Psoas muscle (tissue), 8 donors: ENCODE measurements around the gene DOP1B. TPM values are rescaled to one million over a fixed set of nuclear protein-coding genes. Genes with fewer than 3 reads are reported as not detected.
A peak's percentile ranks its signal among the peaks of the same experiment; 100 is the strongest.

ENCODE experiments used
- ATAC-seq, 4 donors: fragments of 200-7000 bp; cut with Tn5 transposase; one replicate each; pipeline ENCODE4 v1.9.1; 2020; ENCODE audit warnings: moderate library complexity in 3 of 4, mild to moderate bottlenecking in 2 of 4
- DNase-seq, 2 donors: peaks; one replicate each; pipeline ENCODE4 v3.0.0-alpha.2; 2020
- H3K27ac ChIP-seq: fragments of 200-600 bp; one replicate; pipeline ENCODE4 v1.8.0; 2022
- H3K27me3 ChIP-seq, 3 donors: fragments of 200-600 bp in 1 of 3; one replicate each; pipeline versions ENCODE4 v1.6.1 to v1.8.0; 2013 to 2022; ENCODE audit warnings: low read length in 2 of 3, mild to moderate bottlenecking in 2 of 3, moderate library complexity in 1 of 3; ENCODE audit not compliant: insufficient read depth in 3 of 3
- H3K36me3 ChIP-seq, 2 donors: fragments of 200-600 bp in 1 of 2; one replicate each; pipeline versions ENCODE4 v1.6.1 to v1.8.0; 2013 to 2022; ENCODE audit warnings: low read depth in 1 of 2, mild to moderate bottlenecking in 1 of 2, moderate library complexity in 1 of 2; ENCODE audit not compliant: insufficient read depth in 1 of 2
- H3K4me1 ChIP-seq: fragments of 200-600 bp; one replicate; pipeline ENCODE4 v1.8.0; 2022
- H3K4me3 ChIP-seq: fragments of 200-600 bp; one replicate; pipeline ENCODE4 v1.8.0; 2022; ENCODE audit warnings: mild to moderate bottlenecking
- H3K9me3 ChIP-seq: fragments of 200-600 bp; one replicate; pipeline ENCODE4 v1.8.0; 2022
- WGBS, 3 donors: extraction: QIAGEN DNeasy Blood & Tissue Kit; methylation state at CpG; one replicate each; pipeline versions ENCODE4 v1.1.6 to v1.1.7; 2013; 5-methylcytosine and 5-hydroxymethylcytosine counted together
- intact Hi-C, 2 donors: fragments of 100-400 bp; cut with DNase I; formaldehyde crosslinking; loops; one replicate each; pipeline versions ENCODE4 v1.11.0 to v1.14.2; 2022
- polyA plus RNA-seq, 3 donors: library from polyadenylated mRNA; stranded (reverse); fragments of 200-250 nt; gene quantifications; one replicate each; pipeline ENCODE4 v1.2.3, GENCODE V29; 2013
- total RNA-seq, 4 donors: library from RNA; stranded (reverse); fragmentation: NEBNext Ultra II Directional in 2 of 4; extraction: Animal tissue kit (Norgen Biotek cat#: 25700) in 2 of 4; gene quantifications; one replicate each; pipeline versions ENCODE4 v1.2.1 to v1.2.4, GENCODE V29; 2021 to 2023
- TF ChIP-seq, protein P1 (sequence below): fragments of 200-600 bp; IDR thresholded peaks from one replicate; pipeline ENCODE4 v1.8.0; 2022; ENCODE audit warnings: antibody characterized with exemption
- donor health status: healthy with polysubstance abuse.
- donor health status: DM: no; HTN: no; CAD: no; lungs with moderate emphysema.
- donor health status: Bipolar disorder and iron deficiency.
- donor health status: healthy.
- donor health status: DM: yes; HTN: yes; CAD: no.
- donor health status: DM: no; HTN: no; CAD: no.
- donor health status: DM: no; HTN: no; CAD: no.
- donor health status: DM: yes; HTN: yes; CAD: no.

Gene DOP1B
- total and polyA plus RNA-seq, 7 donors, result 3.1 to 20.7 (median 12.8) TPM

DNA sequence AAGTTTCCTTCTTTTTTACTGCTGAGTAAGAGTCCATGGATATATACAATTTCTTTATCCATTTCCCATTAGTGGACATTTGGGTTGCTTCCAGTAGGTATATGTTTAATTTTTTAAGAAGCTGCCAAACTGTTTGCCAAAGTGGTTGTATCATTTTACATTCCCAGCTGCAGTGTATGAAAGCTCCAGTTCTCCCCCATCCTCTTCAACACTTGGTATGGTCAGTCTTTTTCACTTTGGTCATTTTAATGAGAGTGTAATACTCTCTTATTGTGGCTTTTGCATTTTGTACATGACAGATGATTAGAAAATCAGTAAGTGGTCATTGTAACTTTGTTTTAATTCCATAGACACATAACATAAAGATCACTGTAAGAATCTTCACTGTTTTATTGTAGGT is 22.5 kb downstream of the DOP1B start:
- Histone ChIP-seq H3K36me3 (no peaks in the 10 kb centered on the region), H3K27ac (no peak overlapping the region), H3K4me1 (no peaks in the 10 kb centered on the region), H3K27me3 (no peaks in the 10 kb centered on the region), H3K9me3 (peaks cover 3% of the 10 kb centered on the region), H3K4me3 (no peak overlapping the region)
- intact Hi-C loops, result no loop called here
- ATAC-seq, result no peak
- no peak for DNase-seq
- TF ChIP-seq, protein P1, sequence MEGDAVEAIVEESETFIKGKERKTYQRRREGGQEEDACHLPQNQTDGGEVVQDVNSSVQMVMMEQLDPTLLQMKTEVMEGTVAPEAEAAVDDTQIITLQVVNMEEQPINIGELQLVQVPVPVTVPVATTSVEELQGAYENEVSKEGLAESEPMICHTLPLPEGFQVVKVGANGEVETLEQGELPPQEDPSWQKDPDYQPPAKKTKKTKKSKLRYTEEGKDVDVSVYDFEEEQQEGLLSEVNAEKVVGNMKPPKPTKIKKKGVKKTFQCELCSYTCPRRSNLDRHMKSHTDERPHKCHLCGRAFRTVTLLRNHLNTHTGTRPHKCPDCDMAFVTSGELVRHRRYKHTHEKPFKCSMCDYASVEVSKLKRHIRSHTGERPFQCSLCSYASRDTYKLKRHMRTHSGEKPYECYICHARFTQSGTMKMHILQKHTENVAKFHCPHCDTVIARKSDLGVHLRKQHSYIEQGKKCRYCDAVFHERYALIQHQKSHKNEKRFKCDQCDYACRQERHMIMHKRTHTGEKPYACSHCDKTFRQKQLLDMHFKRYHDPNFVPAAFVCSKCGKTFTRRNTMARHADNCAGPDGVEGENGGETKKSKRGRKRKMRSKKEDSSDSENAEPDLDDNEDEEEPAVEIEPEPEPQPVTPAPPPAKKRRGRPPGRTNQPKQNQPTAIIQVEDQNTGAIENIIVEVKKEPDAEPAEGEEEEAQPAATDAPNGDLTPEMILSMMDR, result no peak

DNA sequence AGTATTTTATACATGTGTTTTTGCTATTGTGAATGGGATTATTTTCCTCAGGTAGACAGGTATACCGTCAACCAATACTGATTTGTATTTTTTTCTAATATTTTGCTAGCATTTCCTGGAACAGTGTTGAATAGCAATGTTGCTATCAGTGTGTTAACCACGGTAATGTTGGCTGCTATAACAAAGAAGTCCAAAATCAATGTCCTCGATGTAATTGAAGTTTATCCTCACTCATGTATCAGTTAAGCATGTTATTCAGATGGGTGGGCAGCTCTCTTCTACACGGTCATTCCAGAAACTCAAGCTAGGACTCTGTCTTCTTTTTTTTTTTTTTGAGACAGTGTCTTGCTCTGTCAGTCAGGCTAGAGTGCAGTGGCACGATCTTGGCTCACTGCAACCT is 24.3 kb downstream of the DOP1B start:
- no peaks in the 10 kb centered on the region for H3K27me3 ChIP-seq
- TF ChIP-seq, protein P1, result no peak
- no peak overlapping the region for H3K4me3 ChIP-seq
- ATAC-seq (no peak), DNase-seq (no peak)
- no peak overlapping the region for H3K27ac ChIP-seq
- H3K36me3 ChIP-seq, result peaks cover 0 to 3% of the 10 kb centered on the region in 2 donors
- no peaks in the 10 kb centered on the region for H3K4me1 ChIP-seq
- peaks cover 3% of the 10 kb centered on the region for H3K9me3 ChIP-seq
- 95 to 99% (median 95%) methylated on average over 5 of the region's 5 CpGs for WGBS, 3 donors
- intact Hi-C loops, result no loop called here

DNA sequence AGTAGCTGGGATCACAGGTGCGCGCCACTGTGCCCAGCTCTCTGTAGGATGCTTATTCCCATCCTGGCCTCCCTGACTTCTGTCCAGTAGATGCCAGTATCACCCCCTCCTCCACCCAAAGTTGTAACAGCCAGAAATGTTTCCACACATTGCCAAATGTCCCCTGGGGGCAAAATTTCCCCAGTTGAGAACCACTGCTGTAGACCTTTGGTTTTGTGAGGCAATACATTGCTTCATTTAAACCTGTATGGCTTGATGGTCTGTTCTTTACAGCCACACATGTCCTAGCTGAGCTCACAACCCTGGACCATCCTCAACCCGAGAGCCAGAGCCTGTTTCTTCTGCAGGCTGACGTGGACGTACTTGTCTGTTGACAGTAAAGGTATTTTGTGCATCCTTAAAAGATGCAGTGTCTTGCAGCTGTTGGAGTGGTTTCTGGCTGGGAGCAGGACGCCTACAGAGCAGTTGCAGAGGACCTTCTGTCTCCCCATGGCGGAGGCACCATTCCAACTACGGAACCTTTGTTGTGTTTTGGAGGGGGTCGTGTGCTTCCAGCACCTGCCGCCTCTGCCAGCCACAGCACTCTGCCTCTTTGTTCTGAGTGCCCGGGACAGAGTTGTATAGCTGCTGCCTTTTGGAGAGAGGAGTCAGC is 26.6 kb downstream of the DOP1B start:
- DNase-seq (peak in 1 of 2 donors; percentile 14), ATAC-seq (no peak)
- Histone ChIP-seq H3K4me1 (peaks cover 6% of the 10 kb centered on the region), H3K27ac (no peak overlapping the region), H3K27me3 (no peaks in the 10 kb centered on the region), H3K36me3 (peaks cover 0 to 3% of the 10 kb centered on the region in 2 donors), H3K4me3 (no peak overlapping the region), H3K9me3 (peaks cover 3% of the 10 kb centered on the region)
- 72 to 75% (median 73%) methylated on average over 11 of the region's 11 CpGs for WGBS, 3 donors
- TF ChIP-seq, protein P1, result no peak
- intact Hi-C loops, result no loop called here

DNA sequence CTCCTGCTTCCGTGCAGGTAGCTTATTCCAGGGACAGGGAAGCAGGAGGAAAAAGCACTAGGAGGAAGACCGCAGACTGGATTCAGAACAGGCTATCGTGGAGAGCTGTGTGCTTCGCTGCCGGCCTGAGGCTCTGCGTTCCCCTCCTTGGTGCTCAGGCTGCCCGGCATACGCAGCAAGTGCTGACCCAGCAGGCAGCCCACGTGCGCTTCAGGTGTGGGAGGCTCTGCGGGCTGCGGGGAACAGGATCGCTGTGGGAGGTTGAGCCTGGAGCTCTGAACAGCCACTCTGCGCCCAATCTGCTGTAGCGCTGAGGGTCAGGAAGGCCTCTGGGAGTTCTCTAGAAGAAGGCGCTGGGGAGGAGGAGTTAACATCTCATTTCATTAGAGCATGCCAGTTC is 27.9 kb downstream of the DOP1B start:
- H3K36me3 ChIP-seq, result peaks cover 0 to 3% of the 10 kb centered on the region in 2 donors
- no peak overlapping the region for H3K4me3 ChIP-seq
- H3K27me3 ChIP-seq, result no peaks in the 10 kb centered on the region
- TF ChIP-seq, protein P1, result no peak
- H3K4me1 ChIP-seq, result peaks cover 18% of the 10 kb centered on the region
- 89 to 95% (median 93%) methylated on average over 14 to 16 of the region's 16 CpGs for WGBS, 3 donors
- no peak for ATAC-seq
- no peaks in the 10 kb centered on the region for H3K9me3 ChIP-seq
- no peak overlapping the region for H3K27ac ChIP-seq
- intact Hi-C loops, result no loop called here
- peak in 1 of 2 donors; percentile 27 for DNase-seq

DNA sequence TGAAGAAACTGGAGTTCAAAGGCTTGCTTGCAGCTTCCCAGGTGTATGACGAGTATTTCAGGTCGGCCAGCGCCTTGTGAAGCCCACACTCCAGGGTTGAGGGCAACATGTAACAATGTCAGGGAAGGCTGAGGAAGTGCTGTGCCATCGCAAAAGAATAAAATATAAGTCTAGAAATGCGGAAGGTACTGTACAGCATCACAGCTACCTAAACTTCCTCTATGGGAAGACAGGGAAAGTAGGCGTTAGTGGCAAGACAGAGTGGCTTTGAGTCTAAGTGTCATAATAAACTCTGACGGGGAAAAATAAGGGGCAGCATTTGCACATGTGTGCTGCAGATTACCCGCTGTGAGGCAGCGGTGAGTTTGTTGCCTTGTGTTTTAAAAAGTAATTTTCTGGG is 28.9 kb downstream of the DOP1B start:
- 90 to 96% (median 95%) methylated on average over 9 of the region's 9 CpGs for WGBS, 3 donors
- ATAC-seq (no peak), DNase-seq (peak in 1 of 2 donors; percentile 35)

More for the DNA sequence above, 28.9 kb downstream of the DOP1B start:
- Histone ChIP-seq H3K9me3 (no peaks in the 10 kb centered on the region), H3K27ac (no peak overlapping the region), H3K27me3 (no peaks in the 10 kb centered on the region), H3K4me1 (peaks cover 18% of the 10 kb centered on the region), H3K36me3 (peaks cover 0 to 3% of the 10 kb centered on the region in 2 donors), H3K4me3 (no peak overlapping the region)
- TF ChIP-seq, protein P1, result no peak
- intact Hi-C loops, result no loop called here
